ENCODE results near the gene HMGXB4.

- TF ChIP-seq, protein P1, sequence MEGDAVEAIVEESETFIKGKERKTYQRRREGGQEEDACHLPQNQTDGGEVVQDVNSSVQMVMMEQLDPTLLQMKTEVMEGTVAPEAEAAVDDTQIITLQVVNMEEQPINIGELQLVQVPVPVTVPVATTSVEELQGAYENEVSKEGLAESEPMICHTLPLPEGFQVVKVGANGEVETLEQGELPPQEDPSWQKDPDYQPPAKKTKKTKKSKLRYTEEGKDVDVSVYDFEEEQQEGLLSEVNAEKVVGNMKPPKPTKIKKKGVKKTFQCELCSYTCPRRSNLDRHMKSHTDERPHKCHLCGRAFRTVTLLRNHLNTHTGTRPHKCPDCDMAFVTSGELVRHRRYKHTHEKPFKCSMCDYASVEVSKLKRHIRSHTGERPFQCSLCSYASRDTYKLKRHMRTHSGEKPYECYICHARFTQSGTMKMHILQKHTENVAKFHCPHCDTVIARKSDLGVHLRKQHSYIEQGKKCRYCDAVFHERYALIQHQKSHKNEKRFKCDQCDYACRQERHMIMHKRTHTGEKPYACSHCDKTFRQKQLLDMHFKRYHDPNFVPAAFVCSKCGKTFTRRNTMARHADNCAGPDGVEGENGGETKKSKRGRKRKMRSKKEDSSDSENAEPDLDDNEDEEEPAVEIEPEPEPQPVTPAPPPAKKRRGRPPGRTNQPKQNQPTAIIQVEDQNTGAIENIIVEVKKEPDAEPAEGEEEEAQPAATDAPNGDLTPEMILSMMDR (IDR thresholded peaks at IDR 0.05; ENCODE audit: borderline replicate concordance, extremely low read depth, low read length, poor library complexity, severe bottlenecking): no peak
- no peak for TF ChIP-seq EZH2 (IDR thresholded peaks at IDR 0.05; ENCODE audit: borderline replicate concordance, low read depth, low read length, severe bottlenecking)
Measured at GRCh38 chr22:35328472-35328885, 71.2 kb downstream of the HMGXB4 start.

All from DND-41 (cell line).